GM12873 (cell line): Measurements from ENCODE around the gene DUS3L.

Source experiments
- CTCF ChIP-seq: IDR thresholded peaks from 2 replicates; pipeline ENCODE4 v1.5.1; 2012; ENCODE audit warnings: low read depth, mild to moderate bottlenecking, moderate library complexity, low read length, control low read depth; ENCODE audit not compliant: insufficient read depth; ENCODE audit errors: missing control alignments

The DUS3L gene

GRCh38 chr19:5785423-5785822 lies 5.5 kb downstream of the DUS3L start:
- no peak for TF ChIP-seq CTCF

GRCh38 chr19:5784581-5785147 lies 6.3 kb downstream of the DUS3L start, which contains the start of gene PRR22:
Gene PRR22, minus strand, starts transcription at chr19:5784746. Its CDS starts 86 bp downstream, at chr19:5784660.
- TF ChIP-seq CTCF, result no peak

GRCh38 chr19:5782945-5783919 lies 7.7 kb downstream of the DUS3L start:
- no peak for TF ChIP-seq CTCF

GRCh38 chr19:5782322-5782721 lies 8.6 kb downstream of the DUS3L start:
- no peak for TF ChIP-seq CTCF

- TF ChIP-seq CTCF, result no peak
Observed at GRCh38 chr19:5778402-5778801, 12.6 kb downstream of the DUS3L start.

GRCh38 chr19:5775668-5776309 lies 15.2 kb downstream of the DUS3L start:
- TF ChIP-seq CTCF, result no peak

- TF ChIP-seq CTCF, result no peak
Observed at GRCh38 chr19:5774921-5775320, 16.0 kb downstream of the DUS3L start.
